HepG2 (cell line): ENCODE measurements around the gene DUS2. TPM values are rescaled to one million over a fixed set of nuclear protein-coding genes. Genes with fewer than 3 reads are reported as not detected.

Experiments used
- ASH2L ChIP-seq: fragments of 300-600, 200-600 bp; sonication (generic); IDR thresholded peaks from 2 replicates; pipeline ENCODE4 v1.7.0; 2017; ENCODE audit warnings: low read depth, mild to moderate bottlenecking, moderate library complexity, mixed read lengths, low read length; ENCODE audit not compliant: insufficient read length
- ETS1 ChIP-seq: sonication (generic); formaldehyde crosslinking; IDR thresholded peaks from 2 replicates; pipeline ENCODE4 v1.4.0; 2020; ENCODE audit warnings: missing genetic modification reagents
- HNRNPH1 ChIP-seq: fragments of 200-400 bp; formaldehyde crosslinking; optimal IDR thresholded peaks from 2 replicates; pipeline ENCODE3; 2017; ENCODE audit warnings: mild to moderate bottlenecking, low read depth, low read length
- KLF16 ChIP-seq, 2 experiments: sonication (generic) in 1 of 2; formaldehyde crosslinking in 1 of 2; IDR thresholded peaks; 2 replicates each; pipeline versions ENCODE4 v1.6.1 to v1.8.0; 2016 to 2023; ENCODE audit warnings: missing genetic modification reagents in 2 of 2, missing compliant biosample characterization in 1 of 2
- ZBTB38 ChIP-seq: sonication (generic); formaldehyde crosslinking; IDR thresholded peaks from 2 replicates; pipeline ENCODE4 v1.5.1; 2020; ENCODE audit warnings: mild to moderate bottlenecking, missing genetic modification reagents
- ZBTB49 ChIP-seq: sonication (generic); formaldehyde crosslinking; IDR thresholded peaks from 2 replicates; pipeline ENCODE4 v1.4.0; 2020; ENCODE audit warnings: missing genetic modification reagents, borderline replicate concordance
- ZNF235 ChIP-seq: sonication (generic); formaldehyde crosslinking; IDR thresholded peaks from 2 replicates; pipeline ENCODE4 v1.8.1; 2023; ENCODE audit warnings: mild to moderate bottlenecking, missing genetic modification reagents, borderline replicate concordance
- ZNF281 ChIP-seq: sonication (generic); formaldehyde crosslinking; IDR thresholded peaks from 2 replicates; pipeline ENCODE4 v1.4.0; 2020; ENCODE audit warnings: missing genetic modification reagents, borderline replicate concordance
- ZNF354B ChIP-seq: sonication (generic); formaldehyde crosslinking; IDR thresholded peaks from 2 replicates; pipeline ENCODE4 v1.8.0; 2022; ENCODE audit warnings: mild to moderate bottlenecking, missing genetic modification reagents
- ZNF549 ChIP-seq: sonication (generic); formaldehyde crosslinking; IDR thresholded peaks from 2 replicates; pipeline ENCODE4 v1.5.0; 2020; ENCODE audit warnings: missing genetic modification reagents
- ZNF737 ChIP-seq: sonication (generic); formaldehyde crosslinking; IDR thresholded peaks from 2 replicates; pipeline ENCODE4 v1.5.0; 2020; ENCODE audit warnings: missing genetic modification reagents, mild to moderate bottlenecking, borderline replicate concordance
- polyA plus RNA-seq, 8 experiments: library from polyadenylated mRNA; depleted of rRNA in 3 of 8; stranded (reverse) in 7 of 8; unstranded in 1 of 8; fragments of >200 nt; fragmentation: Illumina TruSeq in 4 of 8; extraction: Trizol in 4 of 8; gene quantifications; 2 replicates each; pipeline versions ENCODE4 v1.2.1 to v1.2.3, GENCODE V29; 2011 to 2016; ENCODE audit warnings: low read depth in 4 of 8, missing spikeins in 1 of 8, mixed read lengths in 1 of 8; ENCODE audit not compliant: insufficient read depth in 1 of 8
- total RNA-seq, 5 experiments: library from RNA; depleted of rRNA; stranded (reverse); fragments of >200 nt; fragmentation: Illumina TruSeq; extraction: Trizol; gene quantifications; 2 replicates each; pipeline ENCODE4 v1.2.3, GENCODE V29; 2016; ENCODE audit warnings: low read depth in 1 of 5
- TF ChIP-seq, protein P1 (sequence below): sonication (generic); formaldehyde crosslinking; IDR thresholded peaks from 2 replicates; pipeline ENCODE4 v1.9.0; 2021; ENCODE audit warnings: missing genetic modification reagents, borderline replicate concordance
- TF ChIP-seq, protein P2 (sequence below): sonication (generic); formaldehyde crosslinking; IDR thresholded peaks from 2 replicates; pipeline ENCODE4 v1.4.0; 2020; ENCODE audit warnings: missing genetic modification reagents

Gene DUS2
- total and polyA plus RNA-seq, 2 of the 13 experiments (the other 11 are each of a cell fraction or from before 2014, with no cell fraction given): 17.8 to 25.1 TPM

DNA sequence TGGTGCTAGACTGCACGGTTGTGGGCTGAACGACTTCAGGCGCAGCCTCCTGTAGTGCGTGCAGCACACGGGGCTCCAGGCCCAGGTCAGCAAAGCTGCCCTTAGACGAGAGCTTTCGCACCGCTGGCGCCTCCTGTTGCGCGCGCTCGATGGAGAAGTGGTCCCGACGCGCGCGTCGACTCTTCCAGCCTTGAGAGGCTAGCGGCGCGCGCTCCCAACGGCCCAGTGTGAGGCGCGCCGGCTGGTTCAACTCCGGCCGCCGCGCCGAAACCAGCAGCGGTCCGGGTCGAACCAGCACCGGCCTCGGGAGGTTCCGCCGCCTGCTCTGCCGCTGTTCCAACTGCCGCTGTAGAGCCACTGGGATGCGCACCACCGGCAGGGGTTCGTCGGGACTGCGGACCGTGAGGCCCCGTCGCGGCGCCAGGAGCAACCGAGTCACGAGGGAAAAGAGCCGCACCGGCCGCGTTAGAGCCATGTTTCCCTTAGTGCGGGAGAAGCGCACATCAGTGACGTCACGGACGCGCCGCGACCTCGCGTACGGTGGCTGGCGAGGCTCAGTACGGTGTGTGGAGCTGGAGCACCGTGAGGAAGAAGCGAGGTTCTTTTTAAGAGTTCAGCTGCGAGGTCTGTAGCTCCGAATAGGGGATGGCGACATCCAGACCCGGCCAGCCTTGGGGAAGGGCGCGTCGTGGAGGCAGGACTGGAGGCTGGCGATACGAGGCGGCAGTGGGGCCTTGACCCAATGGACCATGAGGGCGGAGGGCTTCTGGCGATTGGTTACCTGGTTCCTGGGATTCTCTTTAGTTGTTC lies at the start of gene DUS2, which contains the start of gene DDX28 (continued):
- no peak for TF ChIP-seq ETS1 (CRISPR knock-in tag)
- TF ChIP-seq ZNF354B: peak; percentile 98
- TF ChIP-seq HNRNPH1: no peak
- TF ChIP-seq ZNF235: peak; percentile 69; the same call in 1 of the 2 replicates
- TF ChIP-seq ZNF549 (CRISPR knock-in tag): peak; percentile 12; the same call in 1 of the 2 replicates
- TF ChIP-seq ZBTB49 (CRISPR knock-in tag): peak; percentile 66; the same call in 1 of the 2 replicates
- TF ChIP-seq, protein P1, sequence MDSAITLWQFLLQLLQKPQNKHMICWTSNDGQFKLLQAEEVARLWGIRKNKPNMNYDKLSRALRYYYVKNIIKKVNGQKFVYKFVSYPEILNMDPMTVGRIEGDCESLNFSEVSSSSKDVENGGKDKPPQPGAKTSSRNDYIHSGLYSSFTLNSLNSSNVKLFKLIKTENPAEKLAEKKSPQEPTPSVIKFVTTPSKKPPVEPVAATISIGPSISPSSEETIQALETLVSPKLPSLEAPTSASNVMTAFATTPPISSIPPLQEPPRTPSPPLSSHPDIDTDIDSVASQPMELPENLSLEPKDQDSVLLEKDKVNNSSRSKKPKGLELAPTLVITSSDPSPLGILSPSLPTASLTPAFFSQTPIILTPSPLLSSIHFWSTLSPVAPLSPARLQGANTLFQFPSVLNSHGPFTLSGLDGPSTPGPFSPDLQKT: no peak; the same call in 1 of the 2 replicates
- no peak; the same call in 1 of the 2 replicates for TF ChIP-seq ZNF737
- peak in 1 of 2 experiments; percentile 95; a peak in 2 of 4 replicates for TF ChIP-seq KLF16 (CRISPR knock-in tag; IDR thresholded peaks at IDR 0.05)
- TF ChIP-seq, protein P2, sequence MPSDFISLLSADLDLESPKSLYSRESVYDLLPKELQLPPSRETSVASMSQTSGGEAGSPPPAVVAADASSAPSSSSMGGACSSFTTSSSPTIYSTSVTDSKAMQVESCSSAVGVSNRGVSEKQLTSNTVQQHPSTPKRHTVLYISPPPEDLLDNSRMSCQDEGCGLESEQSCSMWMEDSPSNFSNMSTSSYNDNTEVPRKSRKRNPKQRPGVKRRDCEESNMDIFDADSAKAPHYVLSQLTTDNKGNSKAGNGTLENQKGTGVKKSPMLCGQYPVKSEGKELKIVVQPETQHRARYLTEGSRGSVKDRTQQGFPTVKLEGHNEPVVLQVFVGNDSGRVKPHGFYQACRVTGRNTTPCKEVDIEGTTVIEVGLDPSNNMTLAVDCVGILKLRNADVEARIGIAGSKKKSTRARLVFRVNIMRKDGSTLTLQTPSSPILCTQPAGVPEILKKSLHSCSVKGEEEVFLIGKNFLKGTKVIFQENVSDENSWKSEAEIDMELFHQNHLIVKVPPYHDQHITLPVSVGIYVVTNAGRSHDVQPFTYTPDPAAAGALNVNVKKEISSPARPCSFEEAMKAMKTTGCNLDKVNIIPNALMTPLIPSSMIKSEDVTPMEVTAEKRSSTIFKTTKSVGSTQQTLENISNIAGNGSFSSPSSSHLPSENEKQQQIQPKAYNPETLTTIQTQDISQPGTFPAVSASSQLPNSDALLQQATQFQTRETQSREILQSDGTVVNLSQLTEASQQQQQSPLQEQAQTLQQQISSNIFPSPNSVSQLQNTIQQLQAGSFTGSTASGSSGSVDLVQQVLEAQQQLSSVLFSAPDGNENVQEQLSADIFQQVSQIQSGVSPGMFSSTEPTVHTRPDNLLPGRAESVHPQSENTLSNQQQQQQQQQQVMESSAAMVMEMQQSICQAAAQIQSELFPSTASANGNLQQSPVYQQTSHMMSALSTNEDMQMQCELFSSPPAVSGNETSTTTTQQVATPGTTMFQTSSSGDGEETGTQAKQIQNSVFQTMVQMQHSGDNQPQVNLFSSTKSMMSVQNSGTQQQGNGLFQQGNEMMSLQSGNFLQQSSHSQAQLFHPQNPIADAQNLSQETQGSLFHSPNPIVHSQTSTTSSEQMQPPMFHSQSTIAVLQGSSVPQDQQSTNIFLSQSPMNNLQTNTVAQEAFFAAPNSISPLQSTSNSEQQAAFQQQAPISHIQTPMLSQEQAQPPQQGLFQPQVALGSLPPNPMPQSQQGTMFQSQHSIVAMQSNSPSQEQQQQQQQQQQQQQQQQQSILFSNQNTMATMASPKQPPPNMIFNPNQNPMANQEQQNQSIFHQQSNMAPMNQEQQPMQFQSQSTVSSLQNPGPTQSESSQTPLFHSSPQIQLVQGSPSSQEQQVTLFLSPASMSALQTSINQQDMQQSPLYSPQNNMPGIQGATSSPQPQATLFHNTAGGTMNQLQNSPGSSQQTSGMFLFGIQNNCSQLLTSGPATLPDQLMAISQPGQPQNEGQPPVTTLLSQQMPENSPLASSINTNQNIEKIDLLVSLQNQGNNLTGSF: 0 out of 2 replicates have a peak, but pooled peaks have one; percentile 19
- TF ChIP-seq ZBTB38 (CRISPR knock-in tag): peak; percentile 93
- TF ChIP-seq ZNF281 (CRISPR knock-in tag): peak; percentile 56; the same call in 1 of the 2 replicates
- peak; percentile 99 for TF ChIP-seq ASH2L
